Measurements from ENCODE around the gene IRAK1BP1.
"Not testable (repeated sequence)": the region's sequence is repeated elsewhere in the genome, so short reads cannot be mapped to it uniquely, and the experiment has no call there.

The IRAK1BP1 gene

DNA sequence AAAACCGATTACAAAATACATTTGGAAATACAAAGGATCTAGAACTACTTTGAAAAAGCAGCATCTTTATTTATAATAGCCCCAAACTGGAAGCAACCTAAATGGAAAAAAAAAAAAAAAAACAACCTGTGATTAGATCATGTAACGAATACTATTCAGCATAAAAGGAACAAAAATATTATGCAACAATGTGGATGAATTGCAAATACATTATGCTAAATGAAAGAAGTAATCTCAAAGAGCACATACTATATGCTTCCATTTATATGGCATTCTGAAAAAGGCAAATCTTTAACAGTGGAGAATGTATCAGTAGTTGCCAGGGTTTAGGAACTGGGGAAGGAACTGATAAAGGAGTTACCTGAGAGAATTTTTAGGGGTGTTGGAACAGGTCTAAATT is 28.9 kb downstream of the IRAK1BP1 start:
- DNase-seq, result peak; percentile 35

DNA sequence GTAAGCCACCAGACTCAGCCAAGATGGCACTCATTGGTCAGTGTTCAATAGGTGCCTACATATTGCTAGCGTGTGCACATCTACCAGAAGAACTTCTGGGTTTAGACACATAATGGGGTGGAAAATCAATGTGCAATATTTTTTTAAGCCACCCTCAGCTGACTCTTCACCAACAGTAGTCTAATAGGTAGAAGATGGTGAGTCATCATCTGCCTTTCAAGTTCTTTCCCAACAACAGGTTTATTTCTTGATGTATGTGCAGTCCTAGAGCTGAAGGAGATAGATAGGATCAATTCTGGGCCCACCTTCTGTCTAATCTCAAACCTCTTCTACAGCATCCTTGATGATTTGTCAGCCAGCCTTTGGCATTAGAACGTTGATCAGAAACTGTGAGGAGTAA is 41.3 kb downstream of the IRAK1BP1 start:
- no peak for DNase-seq

DNA sequence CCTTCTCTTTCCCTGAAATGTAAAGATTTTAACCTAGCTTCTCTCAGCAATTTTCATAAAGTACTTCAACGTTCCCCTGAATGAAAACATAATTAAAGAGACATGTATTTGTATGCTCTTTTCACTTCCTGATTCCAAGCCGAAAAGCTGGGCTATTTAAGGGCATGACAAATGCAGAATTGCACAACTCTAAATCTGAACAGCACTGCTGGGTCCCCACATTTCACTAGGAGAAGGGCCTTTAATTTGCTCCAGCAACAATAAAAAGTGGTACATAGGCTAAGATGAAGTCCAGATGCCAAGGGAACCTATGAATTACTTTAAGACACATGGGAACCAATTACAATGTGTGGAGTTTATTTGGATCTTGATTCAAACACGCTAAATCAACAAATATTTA is 42.0 kb downstream of the IRAK1BP1 start:
- peak; percentile 40 for DNase-seq

GRCh38 chr6:78910010-78910409 is 42.7 kb downstream of the IRAK1BP1 start:
- no peak for DNase-seq

- DNase-seq, result no peak
These were observed 43.3 kb downstream of the IRAK1BP1 start for GRCh38 chr6:78910591-78911171.

DNA sequence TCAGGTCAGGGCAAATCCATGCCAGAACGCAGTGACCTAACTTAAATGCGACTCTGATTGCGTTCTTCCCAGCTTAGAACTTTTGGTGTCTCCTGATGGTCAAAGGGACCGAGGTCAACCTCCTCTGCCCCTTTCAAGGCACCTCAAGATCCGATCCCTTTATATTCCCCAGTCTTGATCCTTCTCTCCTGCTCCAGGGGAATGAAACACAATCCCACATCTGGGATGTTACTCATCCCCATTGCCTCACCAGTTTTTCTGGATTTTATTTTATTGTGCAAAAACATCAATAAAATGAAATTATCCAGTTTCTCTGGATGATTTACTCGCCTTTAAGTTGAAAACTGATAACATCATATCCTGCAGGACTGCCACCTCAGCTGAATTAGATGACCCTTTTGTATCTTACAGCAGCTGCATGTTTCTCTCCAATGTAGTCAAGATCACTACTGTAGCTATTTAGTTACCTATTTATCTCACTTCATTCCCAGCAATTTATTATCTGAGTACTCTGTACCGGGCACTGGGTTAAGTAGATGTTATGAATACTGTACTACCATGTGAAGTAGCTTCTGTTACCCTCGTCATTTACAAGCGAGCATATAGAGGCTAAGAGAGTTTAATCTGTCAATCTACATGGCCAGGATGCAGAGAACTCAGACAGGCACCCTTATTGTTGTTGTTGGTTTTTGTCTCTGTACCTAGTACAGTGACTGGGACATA is 44.0 kb downstream of the IRAK1BP1 start:
- no peak for DNase-seq

GRCh38 chr6:78916411-78916810 is 49.1 kb downstream of the IRAK1BP1 start:
- no peak for DNase-seq

DNA sequence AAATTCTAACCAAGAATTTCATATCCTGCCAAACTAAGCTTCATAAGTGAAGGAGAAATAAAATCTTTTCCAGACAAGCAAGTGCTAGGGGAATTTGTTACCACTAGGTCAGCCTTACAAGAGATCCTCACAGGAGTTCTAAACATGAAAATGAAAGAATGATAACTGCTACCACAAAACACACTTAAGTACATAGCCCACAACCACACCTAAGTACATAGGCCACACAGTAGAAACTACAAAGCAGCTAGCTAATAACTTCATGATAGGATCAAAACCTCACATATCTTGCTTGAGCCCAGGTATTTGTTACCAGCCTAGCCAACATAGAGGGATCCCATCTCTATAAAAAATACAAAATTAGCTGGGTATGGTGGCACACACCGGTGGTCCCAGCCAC is 50.4 kb downstream of the IRAK1BP1 start:
- DNase-seq, result no peak

DNA sequence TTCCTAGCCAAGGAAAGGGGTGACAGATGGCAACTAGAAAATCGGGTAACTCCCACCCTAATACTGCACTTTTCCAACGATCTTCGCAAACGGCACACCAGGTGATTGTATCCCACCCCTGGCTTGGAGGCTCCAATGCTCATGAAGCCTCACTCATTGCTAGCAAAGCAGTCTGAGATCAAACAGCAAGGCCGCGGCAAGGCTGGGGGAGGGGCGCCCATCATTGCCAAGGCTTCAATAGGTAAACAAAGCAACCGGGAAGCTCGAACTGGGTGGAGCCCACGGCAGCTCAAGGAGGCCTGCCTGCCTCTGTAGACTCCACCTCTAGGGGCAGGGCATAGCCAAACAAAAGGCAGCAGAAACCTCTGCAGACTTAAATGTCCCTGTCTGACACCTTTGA is 53.8 kb downstream of the IRAK1BP1 start:
- DNase-seq, result not testable (repeated sequence)

GRCh38 chr6:78925317-78925716 is 58.0 kb downstream of the IRAK1BP1 start:
- DNase-seq, result no peak

- no peak for DNase-seq
These were observed 68.2 kb downstream of the IRAK1BP1 start for GRCh38 chr6:78935553-78935952.

DNA sequence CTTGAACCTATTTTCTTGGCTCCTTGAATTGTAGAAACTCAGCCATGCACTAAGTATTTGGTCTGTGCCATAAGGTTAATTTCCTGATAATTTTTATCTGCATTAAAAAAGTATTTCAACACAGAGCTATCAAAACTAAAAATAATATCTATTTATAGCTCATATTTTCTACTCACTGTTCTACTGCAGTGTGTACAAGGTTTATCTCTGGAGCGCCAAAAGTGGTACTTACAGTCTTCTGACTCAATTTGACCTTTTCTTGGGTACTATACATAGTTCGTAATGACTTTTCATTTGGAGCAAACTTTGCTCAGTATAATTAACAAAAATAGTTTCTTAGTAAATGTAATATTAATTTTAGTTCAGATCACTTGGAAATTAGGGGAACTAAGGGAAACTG is 69.2 kb downstream of the IRAK1BP1 start:
- DNase-seq, result no peak

DNA sequence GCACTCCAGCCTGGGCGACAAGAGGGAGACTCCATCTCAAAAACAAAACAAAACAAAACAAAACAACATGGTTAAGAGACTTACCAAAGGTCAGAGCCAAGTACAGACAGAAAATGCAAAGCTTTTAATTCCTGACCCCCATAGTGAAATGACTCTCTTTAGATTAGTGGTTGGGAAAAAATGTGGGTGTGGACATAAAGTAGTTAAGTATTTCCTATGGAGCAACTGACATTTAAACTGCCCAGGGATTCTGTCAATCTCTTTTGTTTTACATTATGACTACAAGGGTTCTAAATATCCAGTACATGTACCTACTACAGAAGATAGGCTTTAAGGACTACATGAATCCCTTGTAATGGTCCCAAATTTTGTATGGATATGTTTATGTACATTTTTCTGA is 75.1 kb downstream of the IRAK1BP1 start:
- DNase-seq, result no peak

DNA sequence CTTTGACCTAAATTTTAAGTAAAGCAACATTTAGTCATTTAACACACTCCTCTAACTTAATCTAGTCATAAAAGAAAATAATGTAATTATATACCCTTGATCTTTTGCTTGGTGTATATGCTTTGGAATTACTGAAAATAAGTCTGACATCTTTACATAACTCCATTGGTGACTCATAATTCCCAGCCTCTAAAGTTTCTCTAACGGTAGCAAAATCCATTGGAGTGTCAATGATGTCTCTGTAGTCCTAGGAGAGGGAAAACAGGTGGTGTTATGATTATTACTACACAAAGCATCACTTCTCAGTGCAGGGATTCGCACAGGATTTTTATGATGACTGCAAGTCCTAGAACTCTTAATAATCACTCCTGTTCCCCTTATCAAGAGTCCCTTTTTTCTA is 80.2 kb downstream of the IRAK1BP1 start:
- no peak for DNase-seq

- no peak for DNase-seq
These were observed 80.6 kb downstream of the IRAK1BP1 start for GRCh38 chr6:78947962-78948361.

DNA sequence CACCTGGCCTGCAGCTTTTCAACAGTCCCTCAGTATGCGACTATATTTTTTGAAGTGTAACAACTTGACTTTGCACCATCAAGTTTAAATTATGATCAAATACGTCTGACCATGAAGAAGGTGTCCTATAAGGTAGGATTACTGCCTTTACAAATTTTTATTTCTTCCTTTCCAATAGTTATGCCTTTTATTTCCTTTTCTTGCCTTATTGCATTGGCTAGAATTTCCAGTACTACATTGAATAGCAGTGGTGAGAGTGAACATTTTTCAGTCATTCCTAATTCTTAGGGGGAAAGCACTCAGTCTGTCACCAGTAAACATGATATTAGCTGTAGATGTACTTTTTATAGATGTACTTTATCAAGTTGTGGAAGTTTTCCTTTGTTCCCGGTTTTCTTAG is 81.4 kb downstream of the IRAK1BP1 start:
- DNase-seq, result peak; percentile 7

GRCh38 chr6:78952362-78952761 is 85.0 kb downstream of the IRAK1BP1 start:
- no peak for DNase-seq

All from OCI-M1 (cell line).